ENCODE data around the gene CADM1.

The CADM1 gene

DNA sequence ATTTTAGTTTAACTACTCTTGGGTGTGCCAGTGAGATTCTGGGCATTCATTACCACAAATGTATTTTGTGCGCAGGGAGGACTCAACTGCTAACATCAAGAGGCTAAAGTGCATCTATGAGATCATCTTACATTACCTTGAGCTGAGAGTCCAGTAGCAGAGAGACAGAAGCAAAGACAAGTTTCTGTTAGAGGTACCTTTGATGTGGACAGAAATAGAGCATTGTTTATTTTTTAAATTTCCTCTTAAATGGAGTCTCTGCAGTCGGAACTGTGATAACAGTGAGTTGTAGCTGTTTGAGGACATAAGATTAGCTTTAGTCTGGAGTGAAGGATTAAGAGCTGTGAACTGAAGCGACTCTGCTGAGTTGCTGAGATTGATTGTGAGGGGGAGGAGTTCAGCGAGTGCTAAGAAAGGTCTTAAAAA, 297.0 kb downstream of the CADM1 start:
- no peak overlapping the region for H3K27ac ChIP-seq (ENCODE audit: low read depth, low read length)
- no peak overlapping the region for H3K4me2 ChIP-seq (ENCODE audit: low read length)
- no peaks in the 10 kb centered on the region for H3K4me1 ChIP-seq (ENCODE audit: control insufficient read depth, low read length)
- H4K20me1 ChIP-seq (ENCODE audit: control insufficient read depth, insufficient read depth, low read depth, low read length), result no peaks in the 10 kb centered on the region
- no peaks in the 10 kb centered on the region for H3K9me2 ChIP-seq (replicated peaks; ENCODE audit: control insufficient read depth, low read length)
- H3K36me3 ChIP-seq (ENCODE audit: control insufficient read depth, low read length), result no peaks in the 10 kb centered on the region
- H3K27me3 ChIP-seq (ENCODE audit: control insufficient read depth, low read length), result no peaks in the 10 kb centered on the region
- H3K79me2 ChIP-seq (ENCODE audit: control insufficient read depth, low read length), result no peaks in the 10 kb centered on the region
- no peaks in the 10 kb centered on the region for H3K9me3 ChIP-seq (ENCODE audit: control insufficient read depth, insufficient read depth, low read length)
- no peaks in the 10 kb centered on the region for H3F3A ChIP-seq (ENCODE audit: control insufficient read depth, insufficient read depth)
- H3K4me3 ChIP-seq (ENCODE audit: low read length), result no peak overlapping the region
- TF ChIP-seq, protein P1, sequence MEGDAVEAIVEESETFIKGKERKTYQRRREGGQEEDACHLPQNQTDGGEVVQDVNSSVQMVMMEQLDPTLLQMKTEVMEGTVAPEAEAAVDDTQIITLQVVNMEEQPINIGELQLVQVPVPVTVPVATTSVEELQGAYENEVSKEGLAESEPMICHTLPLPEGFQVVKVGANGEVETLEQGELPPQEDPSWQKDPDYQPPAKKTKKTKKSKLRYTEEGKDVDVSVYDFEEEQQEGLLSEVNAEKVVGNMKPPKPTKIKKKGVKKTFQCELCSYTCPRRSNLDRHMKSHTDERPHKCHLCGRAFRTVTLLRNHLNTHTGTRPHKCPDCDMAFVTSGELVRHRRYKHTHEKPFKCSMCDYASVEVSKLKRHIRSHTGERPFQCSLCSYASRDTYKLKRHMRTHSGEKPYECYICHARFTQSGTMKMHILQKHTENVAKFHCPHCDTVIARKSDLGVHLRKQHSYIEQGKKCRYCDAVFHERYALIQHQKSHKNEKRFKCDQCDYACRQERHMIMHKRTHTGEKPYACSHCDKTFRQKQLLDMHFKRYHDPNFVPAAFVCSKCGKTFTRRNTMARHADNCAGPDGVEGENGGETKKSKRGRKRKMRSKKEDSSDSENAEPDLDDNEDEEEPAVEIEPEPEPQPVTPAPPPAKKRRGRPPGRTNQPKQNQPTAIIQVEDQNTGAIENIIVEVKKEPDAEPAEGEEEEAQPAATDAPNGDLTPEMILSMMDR (IDR thresholded peaks at IDR 0.05; ENCODE audit: low read depth, low read length, poor library complexity, severe bottlenecking), result no peak
- no peak for TF ChIP-seq EZH2phosphoT487 (IDR thresholded peaks at IDR 0.05; ENCODE audit: borderline replicate concordance, low read length)

- H3K36me3 ChIP-seq (ENCODE audit: control insufficient read depth, low read length), result no peaks in the 10 kb centered on the region
- no peak for TF ChIP-seq EZH2phosphoT487 (IDR thresholded peaks at IDR 0.05; ENCODE audit: borderline replicate concordance, low read length)
- TF ChIP-seq, protein P1 (IDR thresholded peaks at IDR 0.05; ENCODE audit: low read depth, low read length, poor library complexity, severe bottlenecking), result no peak
- H3K27me3 ChIP-seq (ENCODE audit: control insufficient read depth, low read length), result no peaks in the 10 kb centered on the region
- no peaks in the 10 kb centered on the region for H3K4me1 ChIP-seq (ENCODE audit: control insufficient read depth, low read length)
- H3F3A ChIP-seq (ENCODE audit: control insufficient read depth, insufficient read depth), result no peaks in the 10 kb centered on the region
- H3K79me2 ChIP-seq (ENCODE audit: control insufficient read depth, low read length), result no peaks in the 10 kb centered on the region
- H3K4me3 ChIP-seq (ENCODE audit: low read length), result no peak overlapping the region
- H3K9me3 ChIP-seq (ENCODE audit: control insufficient read depth, insufficient read depth, low read length), result no peaks in the 10 kb centered on the region
- no peak overlapping the region for H3K27ac ChIP-seq (ENCODE audit: low read depth, low read length)
- H4K20me1 ChIP-seq (ENCODE audit: control insufficient read depth, insufficient read depth, low read depth, low read length), result no peaks in the 10 kb centered on the region
- H3K4me2 ChIP-seq (ENCODE audit: low read length), result no peak overlapping the region
- no peaks in the 10 kb centered on the region for H3K9me2 ChIP-seq (replicated peaks; ENCODE audit: control insufficient read depth, low read length)
Observed at GRCh38 chr11:115206365-115207022, 297.7 kb downstream of the CADM1 start.

- Histone ChIP-seq H3K27me3 (ENCODE audit: control insufficient read depth, low read length) (no peaks in the 10 kb centered on the region), H3K9me3 (ENCODE audit: control insufficient read depth, insufficient read depth, low read length) (no peaks in the 10 kb centered on the region), H3K9me2 (replicated peaks; ENCODE audit: control insufficient read depth, low read length) (no peaks in the 10 kb centered on the region), H3F3A (ENCODE audit: control insufficient read depth, insufficient read depth) (no peaks in the 10 kb centered on the region), H3K4me3 (ENCODE audit: low read length) (no peak overlapping the region), H3K79me2 (ENCODE audit: control insufficient read depth, low read length) (no peaks in the 10 kb centered on the region), H3K4me1 (ENCODE audit: control insufficient read depth, low read length) (no peaks in the 10 kb centered on the region), H3K27ac (ENCODE audit: low read depth, low read length) (no peak overlapping the region), H4K20me1 (ENCODE audit: control insufficient read depth, insufficient read depth, low read depth, low read length) (no peaks in the 10 kb centered on the region), H3K36me3 (ENCODE audit: control insufficient read depth, low read length) (no peaks in the 10 kb centered on the region), H3K4me2 (ENCODE audit: low read length) (no peak overlapping the region)
- no peak for TF ChIP-seq EZH2phosphoT487 (IDR thresholded peaks at IDR 0.05; ENCODE audit: borderline replicate concordance, low read length)
- TF ChIP-seq, protein P1 (IDR thresholded peaks at IDR 0.05; ENCODE audit: low read depth, low read length, poor library complexity, severe bottlenecking), result no peak
Observed at GRCh38 chr11:115202900-115203552, 301.2 kb downstream of the CADM1 start.
